Measurements from ENCODE around the gene PDE4D. TPM values are rescaled to one million over a fixed set of nuclear protein-coding genes. Genes with fewer than 3 reads are reported as not detected.
A peak's percentile ranks its signal among the peaks of the same experiment; 100 is the strongest.
"Not testable (repeated sequence)": the region's sequence is repeated elsewhere in the genome, so short reads cannot be mapped to it uniquely, and the experiment has no call there.

PDE4D gene
- total RNA-seq, 1 donor from 2014 or later = 27.4 TPM

DNA sequence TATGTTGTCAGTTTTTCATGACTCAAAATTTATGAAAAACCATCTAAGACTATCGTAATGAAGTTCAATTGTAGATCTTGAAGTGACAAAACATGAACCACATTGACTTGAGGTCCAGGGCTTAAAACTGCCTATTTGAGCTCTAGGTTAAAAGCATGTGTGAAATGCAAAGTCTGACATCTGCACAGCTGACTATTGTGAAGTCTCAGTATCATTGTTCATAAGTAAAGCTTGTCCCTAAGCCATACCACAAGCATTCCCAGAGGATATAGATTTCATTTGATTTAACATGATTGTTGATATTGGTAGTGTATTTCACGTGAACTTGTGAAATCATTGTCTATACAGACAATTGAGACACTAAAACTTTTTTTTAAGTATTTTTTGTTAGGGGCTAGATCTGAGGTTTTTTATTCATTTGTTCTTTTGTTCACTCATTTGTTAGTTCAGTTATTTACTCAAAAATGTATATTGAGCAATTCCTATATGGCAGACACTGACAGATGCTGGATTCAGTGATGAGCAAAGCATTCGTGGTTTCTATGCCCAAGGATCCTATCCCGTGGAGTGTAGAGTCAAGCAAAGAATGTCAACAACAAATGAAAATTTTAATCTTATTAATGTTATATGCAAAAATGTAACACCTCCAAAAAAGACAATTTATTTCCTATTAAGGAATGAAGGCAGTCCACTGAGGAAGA is 825.4 kb downstream of the PDE4D start:
- DNase-seq (ENCODE audit: extremely low read depth, low read depth, low spot score) = no peak

DNA sequence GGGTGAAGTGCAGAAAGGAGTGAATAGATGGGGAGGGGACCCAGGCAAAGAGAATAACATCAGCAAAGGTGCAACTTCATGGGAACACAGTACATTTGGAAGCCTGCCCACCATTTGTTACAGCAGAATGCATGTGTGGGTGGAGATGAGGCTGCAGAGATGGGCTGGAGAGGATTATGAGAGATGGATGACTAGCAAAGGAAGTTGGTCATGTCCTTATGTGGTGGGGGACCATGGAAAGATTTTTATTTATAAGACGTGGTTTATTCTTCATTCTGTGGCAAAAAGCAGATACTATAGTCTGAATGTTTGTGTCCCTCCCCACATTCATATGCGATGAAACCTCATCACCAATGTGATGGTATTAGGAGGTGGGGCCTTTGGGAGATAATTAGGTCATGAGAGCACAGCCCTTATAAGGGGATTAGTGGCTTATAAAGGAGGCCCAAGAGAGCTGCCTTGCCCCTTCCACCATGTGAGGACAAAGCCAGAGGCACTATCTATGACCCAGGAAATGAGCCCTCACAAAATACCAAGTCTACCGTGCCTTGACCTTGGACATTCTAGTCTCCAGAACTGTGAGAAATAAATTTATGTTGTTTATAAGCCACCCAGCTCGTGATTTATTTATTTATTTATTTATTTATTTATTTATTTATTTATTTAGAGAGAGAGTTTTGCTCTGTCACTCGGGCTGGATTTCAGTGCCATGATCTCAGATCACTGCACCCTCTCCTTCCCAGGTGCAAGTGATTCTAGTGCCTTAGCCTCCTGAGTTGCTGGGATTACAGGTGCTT is 827.0 kb downstream of the PDE4D start:
- no peak for DNase-seq (ENCODE audit: extremely low read depth, low read depth, low spot score)

DNA sequence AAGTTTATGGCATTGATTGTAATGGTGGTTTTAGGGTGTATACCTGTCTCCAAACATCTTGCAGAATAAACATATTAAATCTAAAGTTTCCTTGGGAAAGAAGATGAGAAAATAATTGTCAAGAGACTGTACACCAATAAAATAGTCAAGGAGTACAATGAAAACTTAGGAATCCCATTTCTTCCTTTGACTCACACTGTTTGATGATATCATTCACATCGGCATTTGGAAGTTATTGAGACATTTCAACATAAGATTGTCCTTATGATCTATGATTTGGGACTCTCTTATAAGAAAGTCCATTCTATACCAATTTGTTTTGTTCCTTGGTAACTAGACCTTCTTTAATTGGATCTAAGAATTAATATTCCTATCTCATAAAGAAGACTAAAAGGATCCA is 828.0 kb downstream of the PDE4D start:
- no peak for DNase-seq (ENCODE audit: extremely low read depth, low read depth, low spot score)

DNA sequence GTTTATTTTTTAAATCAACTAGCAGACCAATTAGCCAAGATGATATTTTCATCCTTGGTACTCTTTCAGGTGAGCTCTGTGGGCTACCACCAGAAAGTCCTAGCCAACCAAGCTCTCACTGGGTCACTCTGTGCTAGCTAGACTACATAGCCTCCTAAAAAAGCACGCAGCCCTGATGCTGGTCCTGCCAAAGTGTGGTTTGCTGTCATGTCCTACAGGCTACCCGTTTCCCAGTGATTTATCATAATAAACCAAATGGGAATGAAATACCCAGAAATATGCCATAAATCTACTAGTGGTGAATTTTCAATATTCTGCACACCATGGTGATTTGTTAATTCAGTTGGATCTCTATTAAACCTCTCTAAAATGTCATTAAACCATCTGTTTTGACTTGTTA is 829.2 kb downstream of the PDE4D start:
- DNase-seq (ENCODE audit: extremely low read depth, low read depth, low spot score) = no peak

DNA sequence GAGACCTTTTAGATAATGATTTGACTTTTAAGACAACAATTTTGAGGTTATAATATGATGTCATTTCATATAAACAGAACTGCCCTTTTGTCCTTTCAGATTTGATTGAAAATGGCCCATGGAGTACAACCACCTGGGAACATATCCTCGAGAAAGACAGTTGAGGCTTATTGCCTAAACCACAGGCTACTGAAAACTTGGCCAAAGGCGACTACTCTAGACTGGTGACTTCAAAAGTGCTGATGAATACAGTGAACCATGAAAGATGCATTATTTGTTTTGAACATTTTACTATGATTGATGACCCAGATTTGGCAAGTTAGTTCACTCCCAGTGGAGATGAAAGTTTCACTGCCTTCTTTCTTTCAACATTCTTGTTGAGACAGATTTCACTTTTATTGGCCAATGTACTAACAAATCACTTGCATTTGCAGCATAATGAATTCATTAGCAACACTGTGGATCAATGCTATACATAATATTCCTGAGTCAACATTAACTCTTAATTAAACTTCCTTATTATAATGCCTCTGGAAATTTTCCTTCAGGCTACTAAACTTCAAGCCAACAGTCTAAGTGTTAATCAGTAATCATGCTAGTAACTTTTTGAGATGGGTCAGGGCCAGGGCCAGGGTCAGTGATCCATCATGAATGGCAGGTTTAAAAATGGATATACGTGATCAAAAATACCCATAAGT is 830.4 kb downstream of the PDE4D start:
- no peak for DNase-seq (ENCODE audit: extremely low read depth, low read depth, low spot score)

DNA sequence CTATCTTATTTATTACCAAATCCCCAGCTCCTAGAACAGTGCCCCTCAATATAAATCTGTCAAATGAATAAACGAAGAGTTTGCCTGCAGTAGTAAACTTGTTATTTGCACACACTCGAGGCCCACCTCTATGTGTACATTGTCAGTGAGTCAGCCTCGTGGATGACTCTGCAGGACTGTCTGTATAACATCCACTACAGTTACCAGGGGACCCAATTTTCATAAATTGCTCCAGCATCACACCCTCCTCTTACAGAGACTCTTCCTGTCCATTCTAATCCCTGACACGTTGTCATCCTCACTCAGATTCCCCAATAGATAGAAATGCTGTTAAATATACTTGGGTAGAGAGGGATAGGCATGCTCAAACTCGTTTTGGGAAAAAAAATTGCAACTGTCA is 832.1 kb downstream of the PDE4D start:
- DNase-seq (ENCODE audit: extremely low read depth, low read depth, low spot score) = no peak

DNA sequence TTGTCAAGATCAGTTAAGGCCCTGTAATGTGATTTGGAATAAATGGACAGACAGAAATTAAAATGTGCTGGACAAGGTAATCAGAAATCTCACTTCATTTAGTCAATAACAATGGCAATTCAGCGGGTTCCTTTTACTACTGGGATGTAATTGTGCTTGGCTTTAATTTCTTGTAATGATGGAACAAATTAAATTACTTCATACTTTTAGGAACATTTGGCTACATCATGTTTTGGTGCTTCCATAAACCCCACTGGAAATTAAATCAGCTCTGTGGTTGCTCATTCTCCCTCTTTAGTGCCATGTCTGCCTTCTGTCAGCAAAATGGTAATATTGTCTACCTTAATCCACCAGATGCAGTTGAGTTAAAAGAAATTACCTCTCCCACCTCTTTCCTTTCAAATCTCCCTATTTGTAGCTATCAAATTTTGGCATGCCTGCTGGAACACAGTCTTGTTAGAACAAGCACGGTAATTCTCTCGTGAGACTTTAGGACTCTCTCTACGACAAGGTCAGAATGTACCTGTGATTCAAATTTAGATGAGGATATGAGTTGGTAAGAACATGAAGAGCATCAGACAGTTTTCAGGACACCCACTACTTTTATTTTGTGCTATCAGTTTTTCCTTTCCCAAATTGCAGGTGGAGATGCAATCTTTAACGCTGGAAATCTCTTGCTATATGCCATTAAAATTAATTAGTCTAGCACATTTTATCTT is 834.4 kb downstream of the PDE4D start:
- DNase-seq (ENCODE audit: extremely low read depth, low read depth, low spot score) = no peak

DNA sequence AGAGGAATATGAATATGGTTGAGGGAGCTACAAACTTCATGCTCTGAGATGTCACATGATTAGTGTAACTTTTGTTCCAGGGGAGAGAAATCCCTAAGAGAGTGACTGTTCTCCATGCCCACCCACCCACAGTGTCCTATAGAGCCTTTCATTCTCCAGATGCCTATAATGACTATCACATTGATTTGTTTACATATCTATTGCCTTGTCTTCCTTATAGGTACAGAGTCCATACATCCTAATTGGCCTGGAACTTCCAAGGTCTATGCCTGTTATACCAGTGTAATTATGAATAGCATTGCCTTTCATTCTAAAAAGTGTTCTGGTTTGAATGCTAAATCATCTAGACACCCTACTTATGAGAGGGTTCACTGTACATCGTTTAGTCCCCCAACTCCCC is 835.3 kb downstream of the PDE4D start:
- no peak for DNase-seq (ENCODE audit: extremely low read depth, low read depth, low spot score)

DNA sequence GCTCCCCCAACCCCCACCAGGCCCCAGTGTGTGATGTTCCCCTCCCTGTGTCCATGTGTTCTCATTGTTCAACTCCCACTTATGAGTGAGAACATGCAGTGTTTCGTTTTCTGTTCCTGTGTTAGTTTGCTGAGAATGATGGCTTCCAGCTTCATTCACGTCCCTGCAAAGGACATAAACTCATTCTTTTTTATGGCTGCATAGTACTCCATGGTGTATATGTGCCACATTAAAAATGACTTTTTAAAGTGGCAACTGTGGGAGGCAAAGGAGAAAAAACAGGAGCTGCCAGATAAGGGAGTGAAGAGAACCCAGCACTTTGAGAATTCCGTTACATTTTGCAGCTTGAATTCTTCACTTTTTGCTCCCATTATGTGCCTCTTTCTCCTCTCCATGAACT is 836.9 kb downstream of the PDE4D start:
- not testable (repeated sequence) for DNase-seq (ENCODE audit: extremely low read depth, low read depth, low spot score)

DNA sequence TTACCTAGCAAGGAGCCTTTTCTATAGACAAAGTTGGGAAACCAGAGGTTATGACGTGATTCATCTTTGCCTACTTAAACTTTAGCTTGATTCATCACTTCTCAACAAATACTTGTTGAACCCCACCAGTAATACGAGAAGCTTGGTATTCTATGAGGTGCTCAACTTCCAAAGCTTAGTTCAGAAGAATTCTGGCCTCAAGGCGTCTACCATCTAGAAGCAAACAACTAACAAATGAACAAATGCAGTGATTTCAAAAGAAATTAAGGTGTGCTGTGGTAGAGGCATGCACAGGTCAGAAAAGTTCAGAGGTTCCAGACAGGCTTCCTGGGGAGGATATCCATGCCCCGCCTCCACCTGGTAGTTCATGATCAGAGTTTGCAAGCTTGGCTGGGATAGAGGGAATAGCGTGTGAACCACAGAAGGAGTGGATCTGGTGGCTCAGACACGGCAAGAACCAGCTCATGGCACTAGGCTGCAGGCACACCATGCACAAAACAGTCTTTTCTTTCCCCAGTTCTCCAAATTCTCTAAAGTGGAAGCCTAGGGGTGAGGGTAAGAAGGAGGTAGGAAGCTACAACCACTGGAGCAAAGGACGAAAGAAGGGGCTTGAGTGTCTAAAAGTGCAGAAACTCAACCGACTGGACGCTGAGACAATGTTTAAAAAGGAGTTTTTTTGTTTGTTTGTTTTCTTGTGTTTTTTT is 837.6 kb downstream of the PDE4D start:
- DNase-seq (ENCODE audit: extremely low read depth, low read depth, low spot score) = no peak

DNA sequence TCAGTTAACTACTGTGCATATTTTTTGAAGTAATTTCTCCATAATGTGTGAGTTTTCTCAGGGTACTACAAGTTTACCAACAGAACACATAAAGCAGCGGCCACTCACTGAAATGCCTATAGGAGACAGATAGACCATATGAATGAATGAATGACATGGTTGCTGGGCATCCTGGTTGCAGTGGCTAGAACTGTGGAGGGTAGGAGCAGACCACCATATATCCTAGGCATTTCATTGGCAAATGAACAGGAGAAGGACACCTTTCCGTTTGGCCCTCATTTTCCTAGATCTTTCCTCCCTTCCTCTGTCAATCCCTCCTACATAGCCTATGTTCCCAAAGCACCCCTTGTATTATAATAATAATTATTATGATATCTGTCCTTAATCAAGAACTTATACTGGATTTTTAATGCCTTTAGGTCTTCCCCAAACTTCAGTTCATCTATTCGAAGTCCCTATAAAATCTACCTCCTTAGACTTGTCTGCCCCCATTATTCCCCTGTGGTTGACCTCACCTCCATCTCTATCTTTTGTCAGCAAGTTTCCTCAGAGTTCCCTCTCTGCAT is 838.5 kb downstream of the PDE4D start:
- DNase-seq (ENCODE audit: extremely low read depth, low read depth, low spot score) = no peak

DNA sequence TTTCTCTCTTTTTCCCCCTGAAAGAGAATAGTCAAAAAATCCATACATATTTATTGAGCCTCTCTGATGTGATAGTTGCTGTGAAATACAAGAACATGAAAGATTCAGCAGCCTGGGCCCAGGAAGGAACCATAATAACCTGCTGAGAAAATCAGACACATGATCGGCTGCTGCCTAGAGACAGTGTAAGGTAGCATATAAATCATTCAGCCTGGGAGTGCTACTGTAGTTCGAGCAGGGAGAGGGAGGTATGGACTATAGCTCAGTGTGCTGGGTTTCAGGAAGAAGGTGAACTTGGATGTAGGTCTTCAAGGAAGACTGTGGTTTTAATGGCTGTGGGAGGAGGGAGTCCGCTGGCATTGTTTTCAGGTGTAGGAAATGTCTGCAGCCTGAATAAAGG is 841.6 kb downstream of the PDE4D start:
- DNase-seq (ENCODE audit: extremely low read depth, low read depth, low spot score) = no peak

DNA sequence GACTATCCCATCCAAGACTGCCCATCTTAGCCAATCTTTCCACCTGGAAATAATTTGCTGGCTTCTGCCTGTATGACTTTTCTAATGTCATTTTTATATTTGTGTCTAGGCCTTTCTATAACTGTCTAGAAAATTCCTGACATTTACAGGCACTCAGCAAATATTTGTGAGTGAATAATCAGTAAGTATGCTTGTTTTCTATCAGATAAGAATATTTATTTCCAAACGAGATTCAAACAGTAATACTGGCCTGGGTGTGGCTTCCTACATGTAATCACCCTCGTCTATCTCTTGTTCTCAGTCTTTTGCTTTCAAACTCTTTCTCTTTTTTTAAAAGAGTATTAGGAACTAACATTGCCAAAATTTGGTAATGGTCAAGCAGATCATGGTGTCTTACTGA is 844.4 kb downstream of the PDE4D start:
- DNase-seq (ENCODE audit: extremely low read depth, low read depth, low spot score) = no peak

DNA sequence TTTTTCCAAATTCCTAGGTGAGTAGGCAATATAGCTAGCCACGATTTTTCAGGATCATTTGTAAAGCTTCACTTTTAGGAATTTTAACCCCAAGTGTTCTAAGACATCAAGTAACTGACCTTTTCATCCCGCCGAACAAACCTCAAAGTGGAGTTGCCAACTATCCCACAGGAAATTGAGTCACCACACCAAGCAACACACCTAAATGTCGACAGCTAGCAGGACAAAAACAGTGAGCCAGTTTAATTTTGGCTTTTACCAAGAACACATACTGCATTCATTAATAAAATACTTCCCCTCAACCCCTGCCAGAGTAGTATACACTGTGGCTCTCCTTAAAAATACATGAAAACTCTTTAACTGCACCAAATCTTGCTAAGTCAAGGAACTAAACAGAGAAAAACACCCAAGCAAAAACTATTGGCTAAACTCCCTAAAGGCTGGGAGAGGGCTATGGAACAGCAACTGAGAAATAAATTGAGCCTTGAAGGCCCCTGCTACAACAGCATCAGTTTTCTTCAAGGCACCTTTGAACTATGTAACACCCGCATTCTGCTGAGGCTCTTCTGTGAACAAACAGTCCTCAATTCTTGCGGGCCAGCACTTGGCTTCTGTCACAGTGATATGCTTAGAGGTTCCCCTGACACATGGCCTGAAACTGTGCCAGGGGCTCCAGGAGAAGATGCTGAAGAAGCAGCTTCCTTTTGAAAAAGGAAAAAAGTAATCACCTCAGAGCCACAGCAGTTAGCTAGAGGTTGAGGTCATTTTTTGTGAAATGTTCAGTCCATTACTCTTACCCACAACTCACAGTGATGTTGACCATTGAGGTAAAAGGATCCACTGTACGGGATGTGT is 851.1 kb downstream of the PDE4D start:
- no peak for DNase-seq (ENCODE audit: extremely low read depth, low read depth, low spot score)

DNA sequence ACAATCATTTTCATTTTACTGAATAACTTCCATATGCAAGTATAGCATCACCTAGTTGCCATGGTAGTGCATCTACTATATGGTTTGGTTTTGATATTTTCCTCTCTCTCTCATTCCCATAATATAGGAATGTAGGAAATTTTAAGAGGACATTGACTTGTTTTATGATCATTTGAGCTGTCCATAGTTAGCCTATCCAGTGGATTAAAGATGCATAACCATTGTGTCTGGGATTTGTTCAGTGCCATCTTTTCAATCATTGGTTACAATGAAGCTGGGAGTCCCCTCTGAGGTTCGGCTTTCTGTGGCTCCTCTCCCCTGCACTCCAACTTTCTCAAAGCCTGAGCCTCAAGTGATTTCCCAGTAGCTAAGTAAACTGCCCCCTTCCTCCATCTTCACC is 852.2 kb downstream of the PDE4D start:
- no peak for DNase-seq (ENCODE audit: extremely low read depth, low read depth, low spot score)

DNA sequence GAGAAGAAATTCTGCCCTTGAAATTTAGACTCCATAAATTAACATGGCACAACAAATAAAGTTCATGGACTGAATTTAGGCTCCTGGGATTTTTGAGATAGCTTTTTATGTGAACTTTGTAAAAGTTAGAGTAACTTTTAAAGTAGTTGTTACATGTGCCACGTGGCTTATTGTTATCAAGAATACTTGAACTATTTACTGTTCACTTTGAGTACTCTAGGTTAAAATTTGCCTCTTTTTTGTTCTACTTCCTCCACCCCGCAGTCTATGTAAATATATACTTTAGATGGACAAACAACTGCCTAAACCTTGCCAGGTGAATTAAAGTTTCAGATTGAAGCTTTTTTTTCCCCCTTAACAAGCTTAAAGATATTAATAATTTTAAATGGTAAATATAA is 852.7 kb downstream of the PDE4D start:
- no peak for DNase-seq (ENCODE audit: extremely low read depth, low read depth, low spot score)

DNA sequence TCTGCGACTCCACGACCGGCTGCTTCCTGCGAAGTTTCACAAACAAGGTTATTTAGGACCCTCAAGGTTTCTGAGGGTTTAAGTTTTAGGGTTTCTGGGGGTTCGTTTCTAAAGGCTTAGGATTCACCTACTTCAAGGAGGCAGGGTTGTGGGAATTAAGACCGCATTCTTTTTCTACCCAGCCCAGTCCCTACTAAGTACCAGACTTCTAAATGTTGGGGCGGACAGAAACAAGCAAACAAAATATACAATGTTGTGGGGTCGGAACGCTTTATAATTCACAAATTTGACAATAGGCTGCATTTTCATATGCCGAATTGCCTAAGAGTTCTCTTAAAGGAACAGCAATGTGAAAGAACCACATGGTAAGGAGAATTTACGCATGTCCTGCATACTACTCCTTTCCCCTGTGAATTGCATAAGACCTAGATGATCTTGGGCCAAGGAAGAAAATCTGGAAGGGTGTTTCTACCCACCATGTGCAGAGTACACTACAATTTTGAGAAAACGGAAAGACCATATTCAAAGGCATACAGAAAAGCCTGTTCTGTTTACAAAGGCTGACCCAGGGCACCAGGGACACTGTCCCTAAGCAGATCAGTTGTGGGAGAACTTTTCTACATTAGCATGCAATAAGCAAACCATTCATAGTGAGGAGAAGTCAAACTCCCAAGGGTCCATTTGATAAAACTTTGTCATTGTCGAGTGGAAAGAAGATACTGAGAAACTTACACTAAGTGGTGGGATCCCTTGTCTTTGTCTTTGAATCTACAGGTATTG is 853.3 kb downstream of the PDE4D start:
- DNase-seq (ENCODE audit: extremely low read depth, low read depth, low spot score) = no peak

DNA sequence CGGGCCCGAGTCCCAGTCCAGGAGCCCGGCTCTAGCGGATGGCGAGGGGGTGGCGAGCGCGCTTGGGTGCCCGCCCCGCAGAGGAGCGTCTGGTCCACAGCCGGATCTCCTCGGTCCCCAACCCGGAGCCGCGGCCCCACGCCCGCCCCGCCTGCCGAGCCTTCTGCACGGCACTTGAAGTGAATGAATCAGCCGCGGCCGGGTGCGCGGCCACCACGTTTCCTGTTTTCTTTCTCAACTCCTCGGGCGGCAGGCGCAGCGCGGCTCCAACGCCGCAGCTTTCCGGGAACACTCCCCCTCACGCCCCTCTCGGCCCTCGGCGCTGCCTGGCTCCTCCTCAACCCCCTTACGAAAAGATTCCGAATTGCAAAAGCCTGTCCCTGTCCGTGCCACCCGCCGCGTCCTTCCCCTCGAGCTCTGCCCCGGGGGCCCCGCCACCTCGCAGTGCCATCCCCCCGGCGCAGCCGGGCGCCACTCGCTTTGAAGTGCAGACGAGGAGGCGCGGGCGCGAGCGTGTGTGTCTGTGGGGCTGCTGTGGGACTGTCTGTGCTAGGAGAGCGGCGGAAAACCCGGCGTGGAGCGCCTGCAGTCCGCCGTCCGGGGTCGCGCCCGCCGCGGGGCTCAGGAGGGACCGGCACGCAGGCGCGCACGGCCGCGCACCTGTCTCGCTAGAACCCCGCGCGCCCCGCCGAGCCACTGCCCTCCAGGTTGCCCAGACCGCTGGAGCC is 854.1 kb downstream of the PDE4D start:
- DNase-seq (ENCODE audit: extremely low read depth, low read depth, low spot score) = peak; percentile 23
